VCaP (cell line): Measurements from ENCODE around the gene SNRNP25.
"Not testable (repeated sequence)": the region's sequence is repeated elsewhere in the genome, so short reads cannot be mapped to it uniquely, and the experiment has no call there.

Experiments
- H3K27ac ChIP-seq: fragments of 450-650 bp; 2 replicates; pipeline ENCODE4 v1.5.1; 2017
- CTCF ChIP-seq: fragments of 450-650 bp; conservative IDR thresholded peaks from 2 replicates; pipeline ENCODE4 v1.5.1; 2017; ENCODE audit warnings: mild to moderate bottlenecking, moderate library complexity

The SNRNP25 gene

GRCh38 chr16:53346-54236 lies at the start of gene SNRNP25, which contains the start of gene POLR3K:
Gene SNRNP25, plus strand, starts transcription at chr16:53828. Its CDS starts 189 bp downstream, at chr16:54017.
Gene POLR3K, minus strand, starts transcription at chr16:53608. Its CDS starts 22 bp downstream, at chr16:53586.
- TF ChIP-seq CTCF: no peak

GRCh38 chr16:9903-10665 lies 43.5 kb upstream of the SNRNP25 start:
- no peak overlapping the region for H3K27ac ChIP-seq
- TF ChIP-seq CTCF: no peak

More at GRCh38 chr16:53346-54236, at the start of gene SNRNP25, which contains the start of gene POLR3K:
- peak within 1 kb of the TSS; percentile 74 for H3K27ac ChIP-seq

GRCh38 chr16:10772-11171 lies 42.9 kb upstream of the SNRNP25 start:
- H3K27ac ChIP-seq: not testable (repeated sequence)

- H3K27ac ChIP-seq: not testable (repeated sequence)
Measured at GRCh38 chr16:17062-17765, 36.4 kb upstream of the SNRNP25 start.

- H3K27ac ChIP-seq: not testable (repeated sequence)
Measured at GRCh38 chr16:20886-21285, 32.7 kb upstream of the SNRNP25 start.

GRCh38 chr16:24151-24550 lies 29.5 kb upstream of the SNRNP25 start:
- not testable (repeated sequence) for H3K27ac ChIP-seq

- not testable (repeated sequence) for H3K27ac ChIP-seq
Measured at GRCh38 chr16:25926-26348, 27.7 kb upstream of the SNRNP25 start.

- not testable (repeated sequence) for H3K27ac ChIP-seq
Measured at GRCh38 chr16:30627-31026, 23.0 kb upstream of the SNRNP25 start.

GRCh38 chr16:33154-33876 lies 20.3 kb upstream of the SNRNP25 start:
- H3K27ac ChIP-seq: not testable (repeated sequence)

GRCh38 chr16:33877-34647 lies 19.6 kb upstream of the SNRNP25 start:
- TF ChIP-seq CTCF: no peak
- no peak overlapping the region for H3K27ac ChIP-seq
